Neuron (in vitro differentiated cells): ENCODE measurements around the gene APOL3.
"Not testable (repeated sequence)": the region's sequence is repeated elsewhere in the genome, so short reads cannot be mapped to it uniquely, and the experiment has no call there.

ENCODE experiments used
- H2AFZ ChIP-seq: one replicate; pipeline ENCODE4 v1.6.1; 2013; ENCODE audit warnings: low read depth, mild to moderate bottlenecking, inconsistent platforms, low read length, moderate library complexity
- H3K27me3 ChIP-seq: one replicate; pipeline ENCODE4 v1.6.1; 2013; ENCODE audit warnings: low read length; ENCODE audit not compliant: insufficient read depth
- H3K36me3 ChIP-seq: one replicate; pipeline ENCODE4 v1.6.1; 2013; ENCODE audit warnings: low read length; ENCODE audit not compliant: insufficient read depth
- H3K4me1 ChIP-seq: one replicate; pipeline ENCODE4 v1.6.1; 2013; ENCODE audit warnings: low read length; ENCODE audit not compliant: insufficient read depth
- H3K4me3 ChIP-seq: 2 replicates; pipeline ENCODE4 v1.5.1; 2013; ENCODE audit warnings: mild to moderate bottlenecking, low read length, moderate library complexity
- H3K9me3 ChIP-seq: one replicate; pipeline ENCODE4 v1.6.1; 2013; ENCODE audit warnings: low read length

Gene APOL3

DNA sequence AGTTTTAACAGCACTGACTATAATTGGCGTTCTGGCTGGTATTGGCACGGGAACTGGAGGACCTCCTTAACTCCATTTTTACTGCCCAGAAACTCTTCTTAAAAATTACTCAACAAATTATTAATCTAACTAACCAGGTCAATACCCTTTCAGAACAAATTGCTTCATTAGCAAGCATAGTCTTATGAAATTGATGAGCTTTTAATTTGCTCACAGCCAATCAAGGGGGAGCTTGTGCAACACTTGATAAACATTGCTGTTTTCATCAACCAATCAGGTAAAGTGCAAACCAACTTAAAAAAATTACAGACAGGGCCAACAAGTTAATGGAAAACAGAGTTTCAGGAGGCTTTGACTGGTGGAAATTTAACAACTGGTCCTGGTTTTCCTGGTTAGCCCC, 4.6 kb upstream of the APOL3 start:
- Histone ChIP-seq H3K4me3 (no peak overlapping the region), H3K27me3 (peaks cover 18% of the 10 kb centered on the region), H3K9me3 (no peaks in the 10 kb centered on the region), H3K36me3 (no peaks in the 10 kb centered on the region), H2AFZ (no peak overlapping the region), H3K4me1 (no peaks in the 10 kb centered on the region)

DNA sequence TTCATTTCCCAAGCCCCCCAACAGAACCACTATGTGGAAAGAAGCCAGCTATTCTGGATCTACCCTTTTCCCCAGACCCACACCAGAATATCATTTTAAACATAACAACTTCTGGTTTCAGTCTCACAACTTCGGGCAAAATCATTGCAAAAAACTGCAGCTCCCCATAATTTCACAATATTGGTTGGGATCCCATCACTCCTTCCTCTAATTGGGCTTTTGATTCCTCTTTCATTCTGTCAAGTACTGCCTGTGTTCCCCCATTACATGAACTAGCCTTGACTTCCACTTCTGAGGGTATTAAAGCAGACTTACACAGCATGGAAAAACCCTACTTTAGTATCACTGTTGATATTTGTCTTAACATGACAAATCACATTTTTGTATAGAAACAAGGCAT, 4.1 kb upstream of the APOL3 start:
- H3K9me3 ChIP-seq, result no peaks in the 10 kb centered on the region
- H3K36me3 ChIP-seq, result no peaks in the 10 kb centered on the region

DNA sequence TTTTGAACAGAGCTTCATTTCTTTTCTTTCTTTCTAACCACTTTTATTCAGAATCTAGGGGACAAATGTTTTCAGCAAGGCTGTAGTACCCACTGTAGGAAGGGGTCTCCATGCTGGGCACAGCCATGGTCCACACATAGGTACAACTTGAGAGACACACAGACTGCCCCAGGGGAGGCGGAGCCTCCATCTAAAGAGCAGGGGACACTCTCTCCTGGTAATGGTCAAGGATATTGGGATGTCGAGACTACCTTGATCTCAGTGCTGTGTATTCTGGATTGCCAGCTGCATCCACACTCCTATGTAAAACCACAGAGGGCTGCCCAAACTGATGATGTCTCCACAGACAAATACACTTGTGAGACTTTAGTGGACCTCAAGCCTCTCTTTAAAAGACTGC, 2.9 kb upstream of the APOL3 start:
- Histone ChIP-seq H3K27me3 (peaks cover 18% of the 10 kb centered on the region), H2AFZ (no peak overlapping the region), H3K36me3 (no peaks in the 10 kb centered on the region), H3K4me3 (no peak overlapping the region), H3K4me1 (no peaks in the 10 kb centered on the region), H3K9me3 (no peaks in the 10 kb centered on the region)

More for the DNA sequence above, 4.1 kb upstream of the APOL3 start:
- Histone ChIP-seq H3K4me1 (no peaks in the 10 kb centered on the region), H3K4me3 (no peak overlapping the region), H3K27me3 (peaks cover 18% of the 10 kb centered on the region), H2AFZ (no peak overlapping the region)

DNA sequence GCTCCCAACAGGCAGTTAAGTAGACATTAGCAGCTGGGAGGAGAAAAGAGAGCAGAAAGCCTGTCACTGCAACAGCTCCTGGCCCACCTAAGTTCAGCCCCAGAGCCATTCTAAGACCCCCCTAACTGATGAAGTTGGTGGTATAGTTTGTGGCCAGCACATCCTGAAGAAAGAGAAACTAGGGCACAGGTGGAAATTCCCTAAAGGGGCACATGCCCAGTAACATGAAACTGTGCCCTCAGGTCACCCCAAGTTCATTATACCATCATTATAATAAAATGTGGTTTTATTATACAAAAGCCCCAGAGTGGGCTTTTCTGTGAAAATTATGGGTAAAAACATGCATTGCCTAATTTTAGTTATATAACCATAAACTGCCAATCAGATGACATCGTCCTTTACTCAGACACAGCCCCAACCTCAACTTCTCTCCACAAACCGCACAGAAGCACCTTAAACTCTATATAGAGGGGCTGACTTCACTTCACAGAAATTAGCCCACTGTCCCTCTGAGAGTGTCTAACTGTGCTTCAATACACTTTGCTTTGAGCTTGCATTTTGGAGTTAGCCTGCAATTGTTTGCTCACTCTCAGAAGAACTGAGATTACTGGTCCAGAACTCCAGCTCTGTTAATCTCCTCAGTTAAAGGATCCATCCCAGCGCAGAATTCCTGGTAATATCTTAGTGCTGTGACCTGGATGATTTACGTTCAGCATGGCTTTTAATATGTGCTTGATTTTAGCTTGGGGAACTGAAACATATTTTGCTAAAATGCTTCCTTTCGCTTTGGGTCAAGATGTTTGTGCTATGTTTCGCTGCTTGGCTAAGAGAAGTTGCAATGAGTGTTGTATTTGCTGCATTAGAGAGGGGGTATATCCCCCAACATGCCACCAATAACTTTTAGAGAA, 1.8 kb upstream of the APOL3 start:
- Histone ChIP-seq H3K4me3 (no peak overlapping the region), H3K9me3 (no peaks in the 10 kb centered on the region), H3K4me1 (no peaks in the 10 kb centered on the region), H3K27me3 (peaks cover 15% of the 10 kb centered on the region), H3K36me3 (no peaks in the 10 kb centered on the region), H2AFZ (no peak overlapping the region)

DNA sequence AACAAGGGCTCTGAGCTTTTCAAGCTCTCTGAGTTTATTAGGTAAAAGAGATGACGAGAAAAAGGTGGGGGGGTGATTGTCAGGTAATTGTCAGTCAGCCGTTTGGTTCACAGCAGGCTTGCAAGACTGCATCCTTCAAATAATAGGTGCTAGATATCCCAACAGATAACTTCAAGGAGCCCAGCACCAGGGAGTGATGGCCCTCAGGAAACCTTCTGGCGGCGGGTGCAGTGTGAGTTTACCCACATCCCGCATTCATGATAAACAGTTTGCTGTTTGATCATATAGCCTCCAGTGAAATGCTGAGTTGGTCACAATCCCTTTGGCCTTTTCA, 1.2 kb upstream of the APOL3 start:
- not testable (repeated sequence) for H3K4me3 ChIP-seq, H3K4me1 ChIP-seq, H3K36me3 ChIP-seq, H2AFZ ChIP-seq, H3K9me3 ChIP-seq
- H3K27me3 ChIP-seq, result peaks cover 15% of the 10 kb centered on the region

DNA sequence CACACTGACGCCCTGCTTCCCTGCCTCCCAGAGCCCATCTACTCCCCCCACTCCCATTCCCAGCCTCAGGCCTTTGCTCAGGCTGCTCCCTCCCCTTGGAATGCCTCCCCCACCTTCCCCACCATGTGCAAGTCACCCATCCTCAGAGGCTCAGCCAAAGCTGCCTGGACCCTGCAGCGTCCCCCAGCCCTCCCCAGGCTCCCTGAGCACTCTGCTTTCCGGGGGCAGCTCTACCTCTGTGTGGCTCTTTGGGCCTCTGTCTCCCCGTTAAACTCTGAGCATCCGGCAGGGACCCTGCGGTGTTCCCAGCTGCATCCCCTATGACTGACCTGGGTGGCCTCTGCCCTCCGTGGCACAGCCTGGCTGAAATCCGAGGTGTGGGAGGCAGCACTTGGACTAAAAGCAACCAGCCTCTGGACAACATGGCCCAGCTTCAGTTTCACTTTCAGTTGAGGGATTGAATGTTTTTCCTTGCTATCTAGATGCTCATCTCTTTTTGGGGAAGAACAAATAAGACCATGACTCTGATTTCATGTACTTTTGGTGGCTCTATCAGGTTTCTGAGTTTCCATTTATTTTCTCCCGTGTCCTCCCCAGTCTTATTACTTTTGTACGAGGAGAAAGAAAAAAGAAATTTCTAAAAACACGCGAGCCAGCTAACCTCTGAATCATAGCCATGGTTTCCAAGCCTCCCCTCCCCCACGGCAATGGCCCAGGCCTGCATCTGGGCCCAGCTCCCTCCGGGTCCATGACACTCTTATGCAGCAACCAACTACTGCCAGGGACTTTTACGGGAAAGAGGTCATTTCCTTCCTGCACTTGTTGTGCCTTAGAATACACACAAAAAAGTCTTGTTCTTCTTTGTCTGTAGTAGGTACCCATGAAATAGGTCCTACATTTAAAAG, 3.8 kb downstream of the APOL3 start:
- H3K27me3 ChIP-seq, result peaks cover 5% of the 10 kb centered on the region
- H3K9me3 ChIP-seq, result no peaks in the 10 kb centered on the region
- H3K4me1 ChIP-seq, result peaks cover 8% of the 10 kb centered on the region
- H2AFZ ChIP-seq, result peak overlapping the region; percentile 30
- no peak overlapping the region for H3K4me3 ChIP-seq
- no peaks in the 10 kb centered on the region for H3K36me3 ChIP-seq

DNA sequence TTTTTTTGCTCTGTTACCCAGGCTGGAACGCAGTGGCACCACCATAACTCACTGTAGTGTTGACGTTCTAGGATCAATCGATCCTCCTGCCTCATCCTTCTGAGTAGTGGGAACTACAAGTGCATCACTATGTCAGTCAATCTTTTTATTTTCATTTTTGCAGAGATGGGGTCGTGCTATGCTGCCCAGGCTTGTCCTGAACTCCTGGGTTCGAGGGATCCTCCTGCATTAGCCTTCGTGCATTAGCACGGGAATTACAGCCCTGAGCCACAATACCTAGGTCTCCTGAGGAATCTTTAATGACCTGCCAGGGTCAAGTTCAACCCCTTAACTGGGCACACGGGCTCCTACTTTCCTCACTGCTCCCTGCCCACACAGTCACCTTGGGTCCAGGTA, 4.4 kb downstream of the APOL3 start:
- no peak overlapping the region for H3K4me3 ChIP-seq
- H3K27me3 ChIP-seq, result peaks cover 4% of the 10 kb centered on the region
- no peaks in the 10 kb centered on the region for H3K36me3 ChIP-seq
- H3K4me1 ChIP-seq, result peaks cover 8% of the 10 kb centered on the region
- H3K9me3 ChIP-seq, result no peaks in the 10 kb centered on the region
- no peak overlapping the region for H2AFZ ChIP-seq

DNA sequence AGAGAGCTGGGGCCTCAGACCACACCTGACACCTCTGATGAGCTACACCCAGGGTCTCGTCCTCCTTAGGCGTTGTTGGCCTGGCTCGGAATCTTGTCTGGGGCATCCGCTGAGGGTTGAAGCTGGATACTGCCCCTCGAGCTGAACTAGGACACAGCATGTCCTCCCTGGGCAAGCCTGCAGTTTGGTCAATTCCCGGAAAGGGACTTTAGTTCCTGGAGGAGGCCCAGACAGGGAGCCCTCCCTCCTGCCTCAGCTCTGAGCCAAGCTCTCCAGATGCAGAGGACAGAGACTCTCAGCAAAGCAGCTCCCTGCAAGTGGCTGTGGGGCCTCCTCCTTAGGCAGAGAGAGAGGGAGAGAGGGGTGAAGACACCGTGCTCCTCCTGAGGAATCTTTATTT, 4.9 kb downstream of the APOL3 start:
- Histone ChIP-seq H3K4me1 (peaks cover 8% of the 10 kb centered on the region), H2AFZ (no peak overlapping the region), H3K4me3 (no peak overlapping the region), H3K36me3 (no peaks in the 10 kb centered on the region), H3K9me3 (no peaks in the 10 kb centered on the region), H3K27me3 (peaks cover 3% of the 10 kb centered on the region)

DNA sequence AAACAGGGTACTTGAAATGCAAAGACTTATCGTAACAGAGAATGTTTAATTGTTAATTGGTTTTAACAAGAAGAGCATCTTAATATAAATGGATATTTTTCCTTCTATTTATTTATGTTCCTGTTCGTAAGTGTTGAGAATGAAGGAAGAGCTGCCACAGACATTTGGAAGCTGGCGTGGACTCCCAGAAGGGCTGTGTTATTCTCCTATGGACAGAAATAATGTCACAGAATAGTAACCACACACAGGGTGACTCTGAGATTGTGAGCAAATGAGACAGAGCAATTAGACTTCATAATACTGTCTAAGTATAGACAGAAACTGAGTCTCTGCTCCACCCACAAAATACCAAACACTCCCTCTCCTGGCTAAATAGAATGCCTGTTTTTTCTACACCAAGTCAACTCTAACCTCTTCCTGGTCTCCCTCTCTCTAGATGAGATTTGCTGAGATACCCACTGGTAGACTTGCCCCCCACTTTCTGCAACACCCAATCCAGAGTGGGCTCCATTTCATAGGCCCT, 6.1 kb downstream of the APOL3 start:
- no peaks in the 10 kb centered on the region for H3K9me3 ChIP-seq
- H3K4me3 ChIP-seq, result no peak overlapping the region
- H3K4me1 ChIP-seq, result peaks cover 8% of the 10 kb centered on the region
- H3K27me3 ChIP-seq, result no peaks in the 10 kb centered on the region
- no peak overlapping the region for H2AFZ ChIP-seq
- H3K36me3 ChIP-seq, result no peaks in the 10 kb centered on the region

DNA sequence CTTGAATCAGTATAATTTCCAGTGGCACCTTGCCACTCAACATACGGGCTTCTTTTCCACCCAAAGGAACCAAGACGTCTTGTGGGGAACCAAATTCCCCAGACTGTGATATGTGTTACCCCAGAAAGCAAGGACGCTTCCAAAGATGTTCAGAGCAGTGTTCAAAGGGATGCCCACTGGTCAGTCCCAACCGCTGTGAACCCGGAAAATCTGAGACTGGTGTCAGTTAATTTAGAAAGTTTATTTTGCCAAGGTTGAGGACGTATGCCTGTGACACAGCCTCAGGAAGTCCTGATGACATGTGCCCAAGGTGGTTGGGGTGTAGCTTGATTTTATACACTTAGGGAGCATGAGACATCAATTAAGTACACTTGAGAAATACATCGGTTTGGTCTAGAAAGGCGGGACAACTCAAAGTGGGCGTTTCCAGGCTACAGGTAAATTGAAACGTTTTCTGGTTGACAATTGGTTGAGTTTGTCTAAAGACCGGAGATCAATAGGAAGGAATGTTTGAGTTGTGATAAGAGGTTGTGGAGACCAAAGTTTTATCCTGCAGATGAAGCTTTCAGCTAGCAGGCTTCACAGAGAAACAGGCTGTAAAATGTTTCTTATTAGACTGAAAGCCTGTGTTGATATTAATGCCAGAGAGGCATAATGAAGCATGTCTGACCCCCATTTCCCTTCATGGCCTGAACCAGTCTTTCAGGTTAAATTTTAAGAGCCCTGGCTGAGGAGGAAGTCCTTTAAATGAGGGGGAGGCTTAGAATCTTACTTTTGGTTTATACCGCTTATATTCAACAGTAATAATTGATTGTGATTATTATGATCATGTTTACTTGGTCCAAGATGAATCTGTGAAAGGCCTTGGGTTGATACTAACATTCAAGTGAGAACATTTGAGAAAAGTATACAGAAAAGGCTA, 6.8 kb downstream of the APOL3 start:
- Histone ChIP-seq H3K4me1 (peaks cover 8% of the 10 kb centered on the region), H3K9me3 (no peaks in the 10 kb centered on the region), H3K27me3 (no peaks in the 10 kb centered on the region), H3K36me3 (no peaks in the 10 kb centered on the region), H2AFZ (no peak overlapping the region), H3K4me3 (no peak overlapping the region)

DNA sequence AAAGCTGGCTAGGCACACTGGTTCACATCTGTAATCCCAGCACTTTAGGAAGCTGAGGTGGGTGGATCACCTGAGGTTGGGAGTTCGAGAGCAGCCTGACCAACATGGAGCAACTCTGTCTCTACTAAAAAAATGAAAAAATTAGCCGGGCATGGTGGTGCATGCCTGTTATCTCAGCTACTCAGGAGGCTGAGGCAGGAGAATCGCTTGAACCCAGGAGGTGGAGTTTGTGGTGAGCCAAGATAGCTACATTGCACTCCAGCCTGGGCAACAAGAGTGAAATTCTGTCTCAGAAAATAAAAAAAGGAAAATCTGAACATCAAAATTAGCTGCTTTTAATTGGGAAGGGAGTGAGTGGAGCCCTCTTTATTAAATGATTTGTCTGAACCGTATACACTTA, 7.7 kb downstream of the APOL3 start:
- not testable (repeated sequence) for H3K4me3 ChIP-seq, H3K4me1 ChIP-seq, H2AFZ ChIP-seq, H3K9me3 ChIP-seq, H3K36me3 ChIP-seq, H3K27me3 ChIP-seq

DNA sequence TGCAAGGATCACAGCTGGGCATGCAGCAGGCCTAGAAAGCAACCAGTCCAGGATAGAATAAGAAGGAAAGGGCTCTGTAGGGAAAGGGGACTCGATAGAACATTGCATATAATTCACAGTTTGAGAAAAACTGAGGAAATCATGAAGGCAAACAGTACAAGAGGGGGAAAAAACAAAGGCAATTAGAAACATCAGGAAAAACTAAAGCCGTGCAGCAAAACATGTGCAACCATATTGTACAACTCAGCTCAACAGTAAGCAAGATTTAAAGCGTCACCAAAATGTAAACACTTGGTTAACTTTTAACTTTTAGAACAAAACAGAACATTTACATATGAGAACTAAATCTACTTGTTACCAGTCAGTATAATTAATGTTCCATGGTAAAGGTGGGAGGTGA, 8.5 kb downstream of the APOL3 start:
- Histone ChIP-seq H3K9me3 (no peaks in the 10 kb centered on the region), H2AFZ (no peak overlapping the region), H3K36me3 (no peaks in the 10 kb centered on the region), H3K4me1 (peaks cover 12% of the 10 kb centered on the region), H3K4me3 (no peak overlapping the region), H3K27me3 (no peaks in the 10 kb centered on the region)
